ENCODE measurements around the gene EPHA5.

- TF ChIP-seq EP300 (IDR thresholded peaks at IDR 0.05) (no peak), POLR2A (IDR thresholded peaks at IDR 0.05) (no peak), CTCF (IDR thresholded peaks at IDR 0.05) (no peak)
These were observed 162.1 kb downstream of the EPHA5 start for GRCh38 chr4:65508168-65508567.

Measured in tibial nerve (tissue), 4 donors.